ENCODE measurements around the gene FOXP1. TPM values are rescaled to one million over a fixed set of nuclear protein-coding genes. Genes with fewer than 3 reads are reported as not detected.

Gene FOXP1
- total RNA-seq, 1 donor from 2014 or later: 41.2 TPM

DNA sequence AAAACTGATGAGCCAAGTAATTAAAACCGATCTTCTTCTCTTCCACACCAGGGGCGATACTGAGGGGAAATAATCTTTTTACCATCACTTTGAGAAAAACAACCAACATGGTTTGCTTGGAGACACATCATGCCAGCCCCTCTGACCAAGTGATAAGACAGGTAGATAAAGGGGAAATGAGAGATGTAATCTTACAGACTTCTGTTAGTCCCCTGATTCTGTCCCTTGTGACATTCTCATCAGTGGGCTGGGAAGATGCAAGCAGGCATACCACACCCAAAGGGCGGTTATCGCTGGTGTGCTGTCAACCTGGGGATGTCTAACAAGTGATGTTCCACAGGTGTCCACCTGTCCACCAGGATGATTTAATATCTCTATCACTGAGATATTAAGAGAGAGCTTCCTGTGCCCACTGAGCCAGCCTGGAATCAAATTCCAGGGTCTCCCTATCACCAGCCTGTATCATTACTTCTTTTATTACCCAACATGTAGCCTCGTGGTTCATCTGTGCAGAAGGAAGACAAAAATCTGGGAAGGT, 315.0 kb downstream of the FOXP1 start:
- intact Hi-C loops (cut with micrococcal nuclease): no loop called here
- no peaks in the 10 kb centered on the region for H3K36me3 ChIP-seq
- no peak overlapping the region for H3K4me3 ChIP-seq
- peaks cover 4% of the 10 kb centered on the region for H3K4me1 ChIP-seq
- TF ChIP-seq CTCF (IDR thresholded peaks at IDR 0.05; ENCODE audit: borderline replicate concordance): no peak
- DNase-seq: no peak
- no peaks in the 10 kb centered on the region for H3K9me3 ChIP-seq (replicated peaks)
- H3K27me3 ChIP-seq (ENCODE audit: low read depth): no peaks in the 10 kb centered on the region
- H3K27ac ChIP-seq (replicated peaks): no peak overlapping the region

- no peaks in the 10 kb centered on the region for H3K27me3 ChIP-seq (ENCODE audit: low read depth)
- TF ChIP-seq CTCF (IDR thresholded peaks at IDR 0.05; ENCODE audit: borderline replicate concordance): no peak
- intact Hi-C loops (cut with micrococcal nuclease): no loop called here
- no peaks in the 10 kb centered on the region for H3K9me3 ChIP-seq (replicated peaks)
- H3K4me1 ChIP-seq: peaks cover 11% of the 10 kb centered on the region
- H3K27ac ChIP-seq (replicated peaks): no peak overlapping the region
- H3K4me3 ChIP-seq: no peak overlapping the region
- DNase-seq: no peak
- H3K36me3 ChIP-seq: no peaks in the 10 kb centered on the region
Measured at GRCh38 chr3:71266875-71267274, 316.7 kb downstream of the FOXP1 start.

- DNase-seq: no peak
Measured at GRCh38 chr3:71265365-71265915, 318.1 kb downstream of the FOXP1 start.

GRCh38 chr3:71264840-71265239, 318.7 kb downstream of the FOXP1 start:
- no peak for DNase-seq
- Histone ChIP-seq H3K4me3 (no peak overlapping the region), H3K4me1 (peaks cover 11% of the 10 kb centered on the region), H3K27me3 (ENCODE audit: low read depth) (no peaks in the 10 kb centered on the region), H3K27ac (replicated peaks) (no peak overlapping the region), H3K9me3 (replicated peaks) (no peaks in the 10 kb centered on the region), H3K36me3 (no peaks in the 10 kb centered on the region)
- no peak for TF ChIP-seq CTCF (IDR thresholded peaks at IDR 0.05; ENCODE audit: borderline replicate concordance)
- intact Hi-C loops (cut with micrococcal nuclease): no loop called here

More at GRCh38 chr3:71265365-71265915, 318.1 kb downstream of the FOXP1 start:
- Histone ChIP-seq H3K9me3 (replicated peaks) (no peaks in the 10 kb centered on the region), H3K4me1 (peaks cover 11% of the 10 kb centered on the region), H3K27ac (replicated peaks) (no peak overlapping the region), H3K36me3 (no peaks in the 10 kb centered on the region), H3K4me3 (no peak overlapping the region), H3K27me3 (ENCODE audit: low read depth) (no peaks in the 10 kb centered on the region)
- TF ChIP-seq CTCF (IDR thresholded peaks at IDR 0.05; ENCODE audit: borderline replicate concordance): no peak
- intact Hi-C loops (cut with micrococcal nuclease): no loop called here

- TF ChIP-seq CTCF (IDR thresholded peaks at IDR 0.05; ENCODE audit: borderline replicate concordance): no peak
- Histone ChIP-seq H3K36me3 (no peaks in the 10 kb centered on the region), H3K9me3 (replicated peaks) (no peaks in the 10 kb centered on the region), H3K4me3 (no peak overlapping the region), H3K4me1 (peaks cover 11% of the 10 kb centered on the region), H3K27ac (replicated peaks) (no peak overlapping the region), H3K27me3 (ENCODE audit: low read depth) (no peaks in the 10 kb centered on the region)
- DNase-seq: no peak
- intact Hi-C loops (cut with micrococcal nuclease): no loop called here
Measured at GRCh38 chr3:71262364-71263265, 320.9 kb downstream of the FOXP1 start.
